Ovary (tissue), 3 donors: ENCODE measurements around the gene RSPH10B2.

ENCODE experiments used
- CTCF ChIP-seq, 3 donors: fragments of 450-650 bp in 2 of 3; fragments of 200-600 bp in 1 of 3; IDR thresholded peaks; one replicate each; pipeline versions ENCODE4 v1.5.1 to v1.8.0; 2016 to 2022; ENCODE audit warnings: antibody characterized with exemption in 3 of 3, mild to moderate bottlenecking in 1 of 3
- POLR2A ChIP-seq: fragments of 450-650 bp; IDR thresholded peaks from one replicate; pipeline ENCODE4 v1.6.1; 2017; ENCODE audit warnings: antibody characterized with exemption, mild to moderate bottlenecking, moderate library complexity
- donor health status: DM: no; HTN: no; CAD: no.

- TF ChIP-seq POLR2A = no peak
- no peak for TF ChIP-seq CTCF (IDR thresholded peaks at IDR 0.05)
Measured at GRCh38 chr7:6708304-6708703, 45.6 kb upstream of the RSPH10B2 start.
